Measurements from ENCODE around the gene KCTD13.

GRCh38 chr16:29903590-29903989 lies 22.4 kb downstream of the KCTD13 start:
- no peak for TF ChIP-seq SPI1 (IDR thresholded peaks at IDR 0.05; ENCODE audit: low read depth, low read length)
- TF ChIP-seq POLR2A (IDR thresholded peaks at IDR 0.05; ENCODE audit: low read depth, low read length) = no peak
- TF ChIP-seq POLR2AphosphoS5 (IDR thresholded peaks at IDR 0.05; ENCODE audit: low read depth, low read length) = no peak
- no peak for TF ChIP-seq TAF1 (IDR thresholded peaks at IDR 0.05; ENCODE audit: low read depth, low read length)
- TF ChIP-seq PAX5 (IDR thresholded peaks at IDR 0.05; ENCODE audit: insufficient read depth, low read length, severe bottlenecking) = no peak
